ENCODE results near the gene SMARCAL1. TPM values are rescaled to one million over a fixed set of nuclear protein-coding genes. Genes with fewer than 3 reads are reported as not detected.

SMARCAL1 gene
- polyA plus RNA-seq, 4 donors: 26.0 to 28.8 (median 27.1) TPM

GRCh38 chr2:216467845-216468244 lies 55.6 kb downstream of the SMARCAL1 start:
- no peak for DNase-seq (ENCODE audit: low read depth in 4 of 4, low spot score in 3 of 4)

DNA sequence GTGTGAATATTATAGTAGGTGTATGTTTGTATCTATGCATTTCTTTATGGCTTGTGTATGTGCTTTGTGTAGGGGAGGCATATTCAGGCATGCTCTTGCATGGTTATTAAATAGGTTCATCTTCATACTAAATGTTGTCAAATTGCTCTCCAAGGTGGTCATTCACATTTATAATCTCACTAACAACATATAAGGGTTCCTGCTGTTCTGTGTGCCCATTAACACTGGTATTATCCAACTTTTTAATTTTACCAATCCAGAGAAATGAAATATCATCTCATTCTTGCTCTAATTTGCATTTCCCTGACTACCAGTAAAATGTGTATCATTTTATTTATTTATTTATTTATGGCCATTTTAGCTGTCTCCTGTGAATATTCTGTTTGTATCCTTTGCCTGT lies 57.4 kb downstream of the SMARCAL1 start:
- DNase-seq (ENCODE audit: low read depth in 4 of 4, low spot score in 3 of 4): no peak

- no peak for DNase-seq (ENCODE audit: low read depth in 4 of 4, low spot score in 3 of 4)
Observed at GRCh38 chr2:216473187-216473586, 60.9 kb downstream of the SMARCAL1 start.

GRCh38 chr2:216474925-216475670 lies 62.8 kb downstream of the SMARCAL1 start:
- DNase-seq (ENCODE audit: low read depth in 4 of 4, low spot score in 3 of 4): no peak

- DNase-seq (ENCODE audit: low read depth in 4 of 4, low spot score in 3 of 4): no peak
Observed at GRCh38 chr2:216475767-216476166, 63.5 kb downstream of the SMARCAL1 start.

GRCh38 chr2:216477283-216478035 lies 65.2 kb downstream of the SMARCAL1 start:
- DNase-seq (ENCODE audit: low read depth in 4 of 4, low spot score in 3 of 4): no peak

DNA sequence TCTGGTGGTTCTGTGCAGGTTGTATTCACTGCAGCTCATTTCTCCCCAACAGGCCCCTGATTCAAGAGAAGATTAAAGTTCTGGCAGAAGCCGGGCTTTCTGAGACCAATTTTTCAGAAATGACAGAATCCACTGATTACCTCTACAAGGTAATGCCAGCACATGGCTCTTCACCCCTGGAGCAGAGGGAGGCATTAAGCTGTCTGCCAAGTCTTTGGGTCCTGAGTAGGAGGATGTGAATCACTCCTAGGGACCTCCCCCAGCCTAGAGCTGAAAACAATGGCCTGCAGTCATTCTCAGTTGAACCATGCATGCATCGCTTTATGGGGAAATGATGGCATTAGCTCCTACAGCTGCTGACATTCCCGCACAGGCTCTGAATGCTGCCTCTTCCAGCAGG lies 65.9 kb downstream of the SMARCAL1 start:
- DNase-seq (ENCODE audit: low read depth in 4 of 4, low spot score in 3 of 4): no peak

DNA sequence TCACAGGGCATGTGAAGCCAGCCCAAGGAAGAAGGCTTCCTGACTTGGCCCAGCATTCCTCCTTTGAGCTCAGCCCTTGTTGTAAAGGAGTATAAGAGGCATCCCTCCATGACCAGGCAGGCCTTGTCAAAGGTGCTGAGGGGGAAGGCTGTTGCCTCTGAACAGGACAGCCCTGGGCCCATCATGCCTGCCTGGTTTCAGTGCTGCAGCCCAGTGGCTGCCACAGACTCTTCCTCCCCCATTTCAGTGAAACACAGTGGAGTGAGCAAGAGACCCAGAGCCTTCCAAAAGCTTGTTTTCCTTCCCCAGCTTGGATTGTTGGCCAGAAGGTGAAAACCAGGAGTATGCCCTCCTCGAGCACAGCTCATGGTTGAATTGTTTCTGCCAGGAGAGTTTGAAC lies 66.5 kb downstream of the SMARCAL1 start:
- DNase-seq (ENCODE audit: low read depth in 4 of 4, low spot score in 3 of 4): no peak

- DNase-seq (ENCODE audit: low read depth in 4 of 4, low spot score in 3 of 4): no peak
Observed at GRCh38 chr2:216480221-216480620, 67.9 kb downstream of the SMARCAL1 start.

- no peak for DNase-seq (ENCODE audit: low read depth in 4 of 4, low spot score in 3 of 4)
Observed at GRCh38 chr2:216482640-216483039, 70.4 kb downstream of the SMARCAL1 start.

DNA sequence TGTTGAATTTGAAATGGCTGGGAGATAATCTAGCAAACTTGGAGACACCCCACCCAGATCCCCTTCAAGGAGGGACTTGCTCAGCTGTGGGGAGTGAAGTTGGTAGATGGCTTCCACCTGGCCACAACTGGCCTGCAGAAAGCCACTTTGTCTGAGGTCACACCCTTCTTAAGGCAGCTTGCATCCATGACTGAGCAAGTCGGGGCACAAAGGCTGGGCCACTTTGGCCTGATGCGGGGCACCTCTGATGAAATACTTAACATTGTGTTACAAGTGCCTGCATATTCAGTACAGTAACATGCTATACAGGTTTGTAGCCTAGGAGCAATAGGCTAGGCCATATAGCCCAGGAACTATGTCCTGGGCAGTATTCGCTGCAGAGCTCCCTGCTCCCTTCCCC lies 73.0 kb downstream of the SMARCAL1 start:
- no peak for DNase-seq (ENCODE audit: low read depth in 4 of 4, low spot score in 3 of 4)

GRCh38 chr2:216485745-216486144 lies 73.5 kb downstream of the SMARCAL1 start:
- DNase-seq (ENCODE audit: low read depth in 4 of 4, low spot score in 3 of 4): no peak

DNA sequence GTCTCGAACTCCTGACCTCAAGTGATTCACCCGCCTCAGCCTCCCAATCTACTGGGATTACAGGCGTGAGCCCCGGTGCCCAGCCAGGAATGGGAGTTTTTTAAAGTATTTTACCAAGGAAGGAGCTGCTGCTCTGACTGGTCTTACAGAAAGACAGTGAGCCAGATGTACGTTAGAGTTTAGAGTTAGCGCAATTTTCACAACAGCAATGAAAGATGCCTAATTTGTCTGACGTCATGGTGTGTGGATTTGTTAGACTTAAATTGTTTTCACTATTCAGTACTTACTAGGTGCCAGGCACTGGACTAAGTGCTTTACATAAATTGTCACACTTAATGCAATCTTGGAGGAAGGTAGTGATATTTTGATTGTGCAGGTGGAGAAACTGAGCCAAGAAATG lies 74.0 kb downstream of the SMARCAL1 start:
- no peak for DNase-seq (ENCODE audit: low read depth in 4 of 4, low spot score in 3 of 4)

GRCh38 chr2:216486708-216487107 lies 74.4 kb downstream of the SMARCAL1 start:
- DNase-seq (ENCODE audit: low read depth in 4 of 4, low spot score in 3 of 4): no peak

GRCh38 chr2:216490061-216490460 lies 77.8 kb downstream of the SMARCAL1 start:
- no peak for DNase-seq (ENCODE audit: low read depth in 4 of 4, low spot score in 3 of 4)

DNA sequence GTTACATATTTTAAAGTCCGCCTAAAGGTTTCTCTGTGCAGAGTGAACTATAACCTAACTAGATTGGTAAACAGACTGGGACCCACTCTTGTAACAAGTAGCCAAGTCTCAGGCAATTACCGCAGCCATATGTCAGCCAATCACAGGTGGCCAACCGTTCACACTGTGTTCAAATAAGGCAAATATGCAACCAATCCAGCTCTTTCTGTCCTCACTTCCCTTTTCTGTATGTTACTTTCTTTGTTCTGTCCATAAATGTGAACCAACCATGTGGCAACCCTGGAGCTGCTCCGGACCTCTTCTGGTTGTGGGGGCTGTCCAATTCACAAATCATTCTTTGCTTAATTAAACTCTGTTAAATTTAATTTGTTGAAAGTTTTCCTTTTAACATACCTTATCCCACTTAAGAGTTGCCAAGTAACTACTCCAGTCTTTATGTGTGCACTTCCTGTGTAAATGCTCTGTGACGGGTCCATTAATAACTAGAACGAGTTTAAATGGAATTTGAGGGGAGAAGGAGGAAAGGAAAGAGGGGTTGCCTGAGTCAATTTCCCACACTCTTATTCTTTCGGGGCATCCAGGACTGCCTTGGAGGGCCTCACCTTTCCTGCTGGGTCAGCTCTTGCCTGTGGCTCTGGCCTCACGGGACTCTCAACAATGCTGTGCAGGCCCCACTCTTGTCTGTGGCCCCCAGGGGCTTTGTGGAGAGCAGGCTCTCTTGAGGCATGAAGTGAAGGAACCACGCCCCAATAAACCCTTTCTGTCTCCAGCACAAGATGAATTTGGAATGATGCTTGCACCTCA lies 79.7 kb downstream of the SMARCAL1 start:
- peak in 3 of 4 donors; percentile 9 to 33 (median 22) for DNase-seq (ENCODE audit: low read depth in 4 of 4, low spot score in 3 of 4)

DNA sequence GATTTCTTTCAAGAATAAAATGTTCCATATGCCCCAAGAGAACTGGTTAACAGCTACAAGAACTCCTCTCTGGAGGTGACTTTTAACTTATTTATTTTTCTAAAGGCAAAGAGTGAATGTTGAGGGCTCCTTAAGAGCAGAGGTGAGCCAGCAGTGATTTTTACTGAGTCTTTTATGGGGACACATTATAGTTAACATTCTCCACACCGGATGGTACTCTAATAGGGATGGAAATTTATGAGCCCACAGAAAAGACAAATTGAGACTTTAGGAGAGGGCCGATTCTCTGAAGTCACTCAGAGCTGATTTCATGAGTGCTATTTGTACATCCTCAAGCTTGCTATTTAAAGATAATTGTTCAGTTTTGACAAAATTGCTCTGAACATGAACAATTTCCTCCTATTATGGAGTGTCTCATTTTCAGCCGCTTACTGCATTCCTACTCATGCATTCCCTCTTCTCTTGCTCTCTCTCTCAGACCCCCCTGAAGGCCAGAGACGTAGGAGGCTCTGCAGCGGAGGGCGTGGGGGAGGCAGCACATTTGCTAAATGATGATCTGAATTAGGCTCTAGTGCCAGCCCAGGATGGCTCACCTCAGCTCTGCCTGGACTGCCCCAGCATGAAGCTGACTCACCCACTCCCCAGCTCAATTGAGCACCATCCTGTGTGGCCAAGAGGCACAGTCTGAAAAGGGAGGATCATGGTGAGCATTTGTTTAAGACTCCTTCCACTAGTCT lies 80.5 kb downstream of the SMARCAL1 start:
- peak in 3 of 4 donors; percentile 8 to 20 (median 16) for DNase-seq (ENCODE audit: low read depth in 4 of 4, low spot score in 3 of 4)

DNA sequence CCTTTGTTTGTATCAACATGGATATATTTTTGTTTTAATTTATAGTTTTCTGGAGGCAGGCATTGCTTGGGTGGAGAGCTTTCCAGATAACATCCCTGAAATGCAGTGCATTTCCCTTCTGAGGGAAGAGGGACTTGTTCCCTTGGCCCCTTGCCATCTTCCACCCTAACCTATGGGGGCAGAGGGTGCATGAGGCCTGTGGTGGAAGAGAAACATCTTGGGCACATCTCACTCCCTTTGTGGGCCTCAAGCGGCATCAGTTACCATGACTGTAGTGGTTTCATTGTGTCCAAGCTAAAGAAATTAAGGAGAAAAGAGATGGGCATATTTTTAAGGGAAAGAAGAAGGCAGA lies 81.0 kb downstream of the SMARCAL1 start:
- no peak for DNase-seq (ENCODE audit: low read depth in 4 of 4, low spot score in 3 of 4)

- DNase-seq (ENCODE audit: low read depth in 4 of 4, low spot score in 3 of 4): no peak
Observed at GRCh38 chr2:216495656-216496055, 83.4 kb downstream of the SMARCAL1 start.

GRCh38 chr2:216497382-216498069 lies 85.2 kb downstream of the SMARCAL1 start:
- no peak for DNase-seq (ENCODE audit: low read depth in 4 of 4, low spot score in 3 of 4)
